OCI-LY1 (cell line): ENCODE results near the gene TSC22D1.

Source experiments
- CTCF ChIP-seq: fragments of 200-600 bp; sonication (generic), shearing (Covaris generic); IDR thresholded peaks from 2 replicates; pipeline ENCODE4 v1.5.1; 2017; ENCODE audit warnings: mild to moderate bottlenecking, antibody characterized with exemption, low read length, moderate library complexity, mixed read lengths
- EZH2 ChIP-seq: fragments of 200-600 bp; sonication (generic), shearing (Covaris generic); IDR thresholded peaks from 2 replicates; pipeline ENCODE4 v1.8.0; 2017; ENCODE audit warnings: borderline replicate concordance, mixed run types, mild to moderate bottlenecking, antibody characterized with exemption, low read length, moderate library complexity, mixed read lengths

- TF ChIP-seq CTCF (no peak), EZH2 (no peak)
Measured at GRCh38 chr13:44426461-44426860, 149.7 kb downstream of the TSC22D1 start.
